H1 (cell line): ENCODE data around the gene ANKRD60. TPM values are rescaled to one million over a fixed set of nuclear protein-coding genes. Genes with fewer than 3 reads are reported as not detected.

Experiments
- CTCF ChIA-PET: fragments of 300-600 bp; sonication (Branson Sonifier 250); formaldehyde crosslinking; loops from one replicate; lab custom pipeline; 2021; ENCODE audit not compliant: partially characterized antibody; lab: Charles Lee
- POLR2A ChIA-PET: fragments of 300-600 bp; sonication (Branson Sonifier 250); formaldehyde crosslinking; loops from one replicate; lab custom pipeline; 2021; ENCODE audit warnings: inconsistent platforms; ENCODE audit not compliant: partially characterized antibody; lab: Charles Lee
- DNase-seq, 2 experiments: peaks; one replicate each; pipeline versions ENCODE4 v3.0.0 to v3.0.0-alpha.2; 2010 to 2022; ENCODE audit warnings: low spot score in 2 of 2, low read depth in 1 of 2, mixed read lengths in 1 of 2
- FAIRE-seq: peaks from 2 replicates; lab custom pipeline; 2011; peaks lifted over from hg19 to GRCh38; lab: Jason Lieb, UNC
- H2AFZ ChIP-seq: 2 replicates; pipeline ENCODE4 v1.8.1; 2012; ENCODE audit warnings: low read length, inconsistent platforms
- H2AK5ac ChIP-seq: 2 replicates; pipeline ENCODE4 v1.6.1; 2013; ENCODE audit warnings: low read depth, low read length
- H2BK120ac ChIP-seq: replicated peaks from 2 replicates; pipeline ENCODE3; 2013; ENCODE audit warnings: low read depth, low read length, inconsistent platforms
- H2BK12ac ChIP-seq: 2 replicates; pipeline ENCODE4 v1.6.1; 2013; ENCODE audit warnings: low read depth, low read length
- H2BK15ac ChIP-seq: 2 replicates; pipeline ENCODE4 v1.6.1; 2013; ENCODE audit warnings: low read length
- H2BK20ac ChIP-seq: 2 replicates; pipeline ENCODE4 v1.6.1; 2013; ENCODE audit warnings: low read length
- H2BK5ac ChIP-seq: 2 replicates; pipeline ENCODE4 v1.6.1; 2013; ENCODE audit warnings: low read depth, low read length
- H3K14ac ChIP-seq: 2 replicates; pipeline ENCODE4 v1.6.1; 2013; ENCODE audit warnings: inconsistent platforms; ENCODE audit not compliant: insufficient read length
- H3K18ac ChIP-seq: 2 replicates; pipeline ENCODE4 v1.6.1; 2013; ENCODE audit warnings: low read length; ENCODE audit errors: extremely low read depth
- H3K23ac ChIP-seq: 2 replicates; pipeline ENCODE4 v1.6.1; 2013; ENCODE audit warnings: inconsistent platforms; ENCODE audit not compliant: insufficient read length
- H3K23me2 ChIP-seq: 2 replicates; pipeline ENCODE4 v1.6.1; 2013; ENCODE audit warnings: low read depth, low read length
- H3K27ac ChIP-seq: 2 replicates; pipeline ENCODE4 v1.6.1; 2011; ENCODE audit warnings: low read depth, low read length, inconsistent platforms
- H3K27me3 ChIP-seq, 4 experiments: replicated peaks in 1 of 4; 1 replicate in 1 of 4; 2 replicates in 3 of 4; pipeline versions ENCODE4 v1.6.1 to v1.8.1; 2011 to 2013; ENCODE audit warnings: low read length in 3 of 4, mild to moderate bottlenecking in 3 of 4, inconsistent platforms in 2 of 4, mixed read lengths in 2 of 4, moderate library complexity in 1 of 4; ENCODE audit not compliant: control insufficient read depth in 3 of 4, insufficient read depth in 3 of 4; ENCODE audit errors: extremely low read depth in 1 of 4
- H3K36me3 ChIP-seq, 4 experiments: 2 replicates each; pipeline versions ENCODE4 v1.6.1 to v1.8.1; 2011 to 2013; ENCODE audit warnings: mild to moderate bottlenecking in 4 of 4, low read length in 3 of 4, moderate library complexity in 2 of 4, control low read depth in 1 of 4, inconsistent platforms in 1 of 4; ENCODE audit not compliant: insufficient read depth in 4 of 4, control insufficient read depth in 2 of 4
- H3K4ac ChIP-seq: replicated peaks from 2 replicates; pipeline ENCODE3; 2013; ENCODE audit warnings: low read length, low read depth, mixed read lengths, inconsistent platforms; ENCODE audit not compliant: insufficient read length
- H3K4me1 ChIP-seq, 4 experiments: replicated peaks in 1 of 4; 1 replicate in 1 of 4; 2 replicates in 3 of 4; pipeline versions ENCODE4 v1.6.1 to v1.8.1; 2011 to 2013; ENCODE audit warnings: low read length in 3 of 4, inconsistent platforms in 2 of 4, mixed read lengths in 1 of 4; ENCODE audit not compliant: insufficient read depth in 4 of 4, control insufficient read depth in 3 of 4
- H3K4me2 ChIP-seq, 2 experiments: 2 replicates each; pipeline versions ENCODE4 v1.6.1 to v1.8.1; 2011 to 2013; ENCODE audit warnings: low read depth in 2 of 2, low read length in 2 of 2, control low read depth in 1 of 2, inconsistent platforms in 1 of 2, mild to moderate bottlenecking in 1 of 2; ENCODE audit not compliant: insufficient read depth in 1 of 2
- H3K4me3 ChIP-seq, 4 experiments: fragments of 200-600, 300-600 bp in 1 of 4; sonication (generic), shearing (Covaris generic), sonication (Bioruptor Twin) in 1 of 4; 2 replicates each; pipeline versions ENCODE4 v1.5.1 to v1.8.1; 2011 to 2016; ENCODE audit warnings: low read length in 4 of 4, low read depth in 3 of 4, control low read depth in 2 of 4, inconsistent platforms in 2 of 4, mild to moderate bottlenecking in 2 of 4, mixed read lengths in 1 of 4, moderate library complexity in 1 of 4; ENCODE audit not compliant: insufficient read depth in 2 of 4; ENCODE audit errors: extremely low read depth in 1 of 4
- H3K56ac ChIP-seq: replicated peaks from 2 replicates; pipeline ENCODE3; 2013; ENCODE audit warnings: low read depth, mild to moderate bottlenecking, mixed read lengths, low read length, inconsistent platforms; ENCODE audit not compliant: insufficient read length
- H3K79me1 ChIP-seq: 2 replicates; pipeline ENCODE4 v1.6.1; 2013; ENCODE audit warnings: low read depth, low read length, control low read depth
- H3K79me2 ChIP-seq, 2 experiments: 2 replicates each; pipeline versions ENCODE4 v1.6.1 to v1.8.1; 2012 to 2013; ENCODE audit warnings: low read length in 2 of 2, mild to moderate bottlenecking in 2 of 2, inconsistent platforms in 1 of 2; ENCODE audit not compliant: insufficient read depth in 2 of 2, control insufficient read depth in 1 of 2
- H3K9ac ChIP-seq, 4 experiments: replicated peaks in 1 of 4; 1 replicate in 1 of 4; 2 replicates in 3 of 4; pipeline versions ENCODE4 v1.6.1 to v1.8.1; 2011 to 2013; ENCODE audit warnings: low read depth in 3 of 4, low read length in 3 of 4, control low read depth in 2 of 4, mild to moderate bottlenecking in 2 of 4, moderate library complexity in 2 of 4, inconsistent platforms in 1 of 4; ENCODE audit errors: extremely low read depth in 1 of 4
- H3K9me3 ChIP-seq, 2 experiments: 2 replicates each; pipeline versions ENCODE4 v1.6.1 to v1.8.1; 2012 to 2013; ENCODE audit warnings: mild to moderate bottlenecking in 2 of 2, moderate library complexity in 2 of 2, control low read depth in 1 of 2, inconsistent platforms in 1 of 2, low read depth in 1 of 2, low read length in 1 of 2, mixed read lengths in 1 of 2; ENCODE audit not compliant: insufficient read depth in 2 of 2
- H4K20me1 ChIP-seq, 2 experiments: replicated peaks in 1 of 2; 2 replicates each; pipeline versions ENCODE3 to v1.8.1; 2011 to 2013; ENCODE audit warnings: inconsistent platforms in 2 of 2, low read length in 2 of 2, mild to moderate bottlenecking in 1 of 2; ENCODE audit not compliant: insufficient read depth in 2 of 2, control insufficient read depth in 1 of 2
- H4K5ac ChIP-seq: 2 replicates; pipeline ENCODE4 v1.6.1; 2013; ENCODE audit warnings: low read length, low read depth, mixed read lengths, inconsistent platforms; ENCODE audit not compliant: insufficient read length
- H4K8ac ChIP-seq: 2 replicates; pipeline ENCODE4 v1.8.0; 2013; ENCODE audit warnings: mild to moderate bottlenecking, moderate library complexity, low read length, inconsistent platforms; ENCODE audit not compliant: insufficient read depth; ENCODE audit errors: extremely low read depth
- H4K91ac ChIP-seq: replicated peaks from 2 replicates; pipeline ENCODE3; 2013; ENCODE audit warnings: low read length, mixed read lengths, inconsistent platforms; ENCODE audit not compliant: insufficient read length
- BCL11A ChIP-seq, 2 experiments: IDR thresholded peaks; one replicate each; pipeline ENCODE4 v1.6.1; 2011; ENCODE audit warnings: low read depth in 2 of 2, low read length in 2 of 2, mild to moderate bottlenecking in 2 of 2
- EZH2 ChIP-seq: fragments of 200-600 bp; sonication (generic); IDR thresholded peaks from 2 replicates; pipeline ENCODE4 v1.7.1; 2012; ENCODE audit warnings: low read depth, mild to moderate bottlenecking, moderate library complexity, low read length, inconsistent platforms; ENCODE audit not compliant: severe bottlenecking
- KDM1A ChIP-seq: fragments of 200-600, 300-600 bp; sonication (generic); IDR thresholded peaks from 2 replicates; pipeline ENCODE4 v1.7.1; 2016; ENCODE audit warnings: mild to moderate bottlenecking, low read length, borderline replicate concordance
- TCF12 ChIP-seq: IDR thresholded peaks from 2 replicates; pipeline ENCODE4 v1.6.1; 2011; ENCODE audit warnings: low read depth, mild to moderate bottlenecking, low read length
- WGBS, 2 experiments: shearing (Covaris generic) in 1 of 2; methylation state at CpG; one replicate each; pipeline versions ENCODE4 v1.1.6 to v1.1.7; 2013 to 2015; ENCODE audit warnings: low lambda C conversion rate in 2 of 2, mixed read lengths in 2 of 2, inconsistent platforms in 1 of 2, low coverage in 1 of 2, missing lambda C conversion rate in 1 of 2; ENCODE audit not compliant: insufficient replicate concordance in 2 of 2, insufficient coverage in 1 of 2, insufficient read length in 1 of 2; ENCODE audit errors: extremely low coverage in 1 of 2, missing lambda C conversion rate in 1 of 2; 5-methylcytosine and 5-hydroxymethylcytosine counted together
- polyA plus RNA-seq, 7 experiments: library from polyadenylated mRNA; depleted of rRNA in 3 of 7; stranded (reverse) in 5 of 7; unstranded in 2 of 7; fragments of >200 nt in 5 of 7; fragments of 200-250 nt in 2 of 7; gene quantifications; 1 replicate in 5 of 7; 2 replicates in 1 of 7; 4 replicates in 1 of 7; pipeline versions ENCODE4 v1.2.1 to v1.2.3, GENCODE V29; 2011 to 2013; ENCODE audit warnings: missing spikeins in 2 of 7, mixed read lengths in 2 of 7
- total RNA-seq: library from RNA; stranded (reverse); fragmentation: NEBNext Ultra II Directional; extraction: Animal tissue kit (Norgen Biotek cat#: 25700); gene quantifications from 2 replicates; pipeline ENCODE4 v1.2.1, GENCODE V29; 2021

Gene ANKRD60
- total and polyA plus RNA-seq, 2 of the 8 experiments (the other 6 are each of a cell fraction or from before 2014, with no cell fraction given): not detected

DNA sequence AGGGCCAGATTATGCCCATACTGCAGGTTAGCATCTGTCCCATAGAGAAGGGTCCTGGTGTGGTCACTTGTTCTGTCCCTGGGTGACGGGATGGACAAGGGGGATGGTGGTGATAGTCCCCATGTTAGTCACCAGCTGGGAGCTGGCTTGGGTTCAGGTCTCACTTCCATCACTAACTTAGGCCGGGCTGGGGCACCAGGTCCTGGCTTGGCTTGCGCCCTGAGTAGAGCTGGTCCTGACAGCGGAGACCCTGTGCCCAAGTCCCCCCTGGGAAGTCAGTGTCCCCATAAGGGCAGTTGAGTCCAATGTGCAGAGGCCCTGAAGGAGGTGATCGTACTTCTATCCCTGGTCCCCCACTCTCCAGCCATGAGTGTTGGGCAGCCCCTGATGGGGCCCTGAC is 52.6 kb downstream of the ANKRD60 start:
- ChIA-PET POLR2A (no interaction called here), CTCF (interaction anchor here (0.6 to 1.9 kb wide), 9 partner anchors 17 to 553 kb away, joined by 3 to 6 read pairs (median 4); no protein-coding TSS in a partner anchor)
- no peak overlapping the region for H3K4me3 ChIP-seq
- peaks cover 0 to 8% (median 4%) of the 10 kb centered on the region in 4 experiments; a peak in 3 of 7 replicates for H3K4me1 ChIP-seq
- no peak overlapping the region for H3K4me2 ChIP-seq
- WGBS, 2 experiments: 95% methylated on average over 5 of the region's 5 CpGs; no CpG with 5 or more reads in 1 of the 2 experiments
- H4K5ac ChIP-seq: no peak overlapping the region
- DNase-seq: no peak
- H3K23ac ChIP-seq: no peak overlapping the region
- H2BK15ac ChIP-seq: peak overlapping the region; percentile 1; the same call in 1 of the 2 replicates
- H3K4ac ChIP-seq: no peak overlapping the region
- H3K36me3 ChIP-seq: no peaks in the 10 kb centered on the region
- no peaks in the 10 kb centered on the region for H3K79me2 ChIP-seq
- no peak for FAIRE-seq
- no peak overlapping the region for H3K14ac ChIP-seq
- no peaks in the 10 kb centered on the region for H3K79me1 ChIP-seq
- H4K91ac ChIP-seq: no peak overlapping the region
- H3K23me2 ChIP-seq: 0 out of 2 replicates have a peak, but pooled peaks cover 2% of the 10 kb centered on the region
- H4K8ac ChIP-seq: no peak overlapping the region
- no peak overlapping the region for H3K18ac ChIP-seq
- no peak for TF ChIP-seq KDM1A
- TF ChIP-seq BCL11A (IDR thresholded peaks at IDR 0.05; ENCODE audit: low read depth in 2 of 2, low read length in 2 of 2): no peak
- no peak for TF ChIP-seq TCF12
- TF ChIP-seq EZH2: no peak
- no peaks in the 10 kb centered on the region for H4K20me1 ChIP-seq
- H3K56ac ChIP-seq: no peak overlapping the region
- H2BK5ac ChIP-seq: no peak overlapping the region
- H2AK5ac ChIP-seq: no peak overlapping the region
- H3K27ac ChIP-seq: no peak overlapping the region
- no peak overlapping the region for H3K9ac ChIP-seq
- no peak overlapping the region for H2BK120ac ChIP-seq
- peak overlapping the region; percentile 75; the same call in 1 of the 2 replicates for H2BK12ac ChIP-seq
- H2BK20ac ChIP-seq: no peak overlapping the region
- H3K9me3 ChIP-seq: no peaks in the 10 kb centered on the region
- H3K27me3 ChIP-seq: peaks cover 2 to 19% (median 14%) of the 10 kb centered on the region in 4 experiments; a peak in 6 of 7 replicates
- H2AFZ ChIP-seq: no peak overlapping the region
